Right lung (tissue), 10 donors: ENCODE measurements around the gene NR1H4. TPM values are rescaled to one million over a fixed set of nuclear protein-coding genes. Genes with fewer than 3 reads are reported as not detected.
"Not testable (repeated sequence)": the region's sequence is repeated elsewhere in the genome, so short reads cannot be mapped to it uniquely, and the experiment has no call there.

Experiments
- DNase-seq, 2 donors: peaks; one replicate each; pipeline ENCODE4 v3.0.0-alpha.2; 2013
- long read RNA-seq, 8 donors: transcript quantifications; one replicate each; lab custom pipeline, GENCODE V29; 2026
- polyA plus RNA-seq, 5 donors: library from polyadenylated mRNA; unstranded; fragments of 120-200 nt; gene quantifications; one replicate each; pipeline versions ENCODE4 v1.2.1 to v1.2.3, GENCODE V29; 2013; ENCODE audit warnings: inconsistent platforms in 1 of 5, low replicate concordance in 1 of 5; ENCODE audit not compliant: insufficient read length in 5 of 5, insufficient read depth in 1 of 5

NR1H4 gene
- polyA plus RNA-seq = under 1 TPM; 0.28 to 0.72 (median 0.40) TPM
- long read RNA-seq, donor 1 = 0 reads
- long read RNA-seq, donor 2 = 0 reads
- long read RNA-seq, donor 3 = 0 reads
- long read RNA-seq, donor 4 = 0 reads
- long read RNA-seq, donor 5 = 0 reads
- long read RNA-seq, donor 6 = 0 reads
- long read RNA-seq, donor 7 = 0 reads
- long read RNA-seq, donor 8 = 0 reads

- DNase-seq = peak; percentile 3 to 10
Observed at GRCh38 chr12:100473716-100474150, at the start of gene NR1H4. Gene NR1H4 (plus strand): TSS chr12:100473866. CDS start chr12:100493324, 19,458 bp downstream.

DNA sequence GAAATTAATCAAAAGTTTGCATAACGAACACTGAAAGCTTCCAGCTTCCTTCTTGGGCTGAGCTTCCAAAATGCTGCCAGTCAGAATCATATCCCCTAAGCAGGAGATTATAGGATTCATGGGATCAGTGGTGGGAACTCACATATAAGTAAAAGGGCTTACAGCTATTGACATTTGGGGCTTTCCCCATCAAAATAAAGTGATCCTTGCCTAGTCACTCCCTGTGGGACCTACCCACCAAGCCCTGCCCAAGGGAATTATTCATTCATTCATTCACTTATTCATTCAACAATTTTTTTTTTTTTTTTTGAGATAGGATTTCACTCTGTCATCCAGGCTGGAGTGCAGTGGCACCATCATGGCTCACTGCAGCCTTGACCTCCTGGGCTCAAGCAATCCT is 47.5 kb upstream of the NR1H4 start:
- no peak for DNase-seq

GRCh38 chr12:100427078-100427477 is 46.6 kb upstream of the NR1H4 start:
- DNase-seq = no peak

DNA sequence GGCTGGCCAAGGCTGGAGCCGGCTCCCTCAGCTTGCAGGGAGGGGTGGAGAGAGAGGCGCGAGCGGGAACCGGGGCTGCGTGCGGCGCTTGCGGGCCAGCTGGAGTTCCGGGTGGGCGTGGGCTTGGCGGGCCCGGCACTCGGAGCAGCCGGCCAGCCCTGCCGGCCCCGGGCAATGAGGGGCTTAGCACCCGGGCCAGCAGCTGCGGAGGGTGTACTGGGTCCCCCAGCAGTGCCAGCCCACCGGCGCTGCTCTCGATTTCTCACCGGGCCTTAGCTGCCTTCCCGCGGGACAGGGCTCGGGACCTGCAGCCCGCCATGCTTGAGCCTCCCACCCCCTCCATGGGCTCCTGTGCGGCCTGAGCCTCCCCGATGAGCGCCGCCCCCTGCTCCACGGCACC is 43.4 kb upstream of the NR1H4 start:
- DNase-seq = not testable (repeated sequence)

- no peak for DNase-seq
Observed at GRCh38 chr12:100433701-100434100, 40.0 kb upstream of the NR1H4 start.

GRCh38 chr12:100434177-100434576 is 39.5 kb upstream of the NR1H4 start:
- no peak for DNase-seq

GRCh38 chr12:100435957-100436356 is 37.7 kb upstream of the NR1H4 start:
- no peak for DNase-seq

DNA sequence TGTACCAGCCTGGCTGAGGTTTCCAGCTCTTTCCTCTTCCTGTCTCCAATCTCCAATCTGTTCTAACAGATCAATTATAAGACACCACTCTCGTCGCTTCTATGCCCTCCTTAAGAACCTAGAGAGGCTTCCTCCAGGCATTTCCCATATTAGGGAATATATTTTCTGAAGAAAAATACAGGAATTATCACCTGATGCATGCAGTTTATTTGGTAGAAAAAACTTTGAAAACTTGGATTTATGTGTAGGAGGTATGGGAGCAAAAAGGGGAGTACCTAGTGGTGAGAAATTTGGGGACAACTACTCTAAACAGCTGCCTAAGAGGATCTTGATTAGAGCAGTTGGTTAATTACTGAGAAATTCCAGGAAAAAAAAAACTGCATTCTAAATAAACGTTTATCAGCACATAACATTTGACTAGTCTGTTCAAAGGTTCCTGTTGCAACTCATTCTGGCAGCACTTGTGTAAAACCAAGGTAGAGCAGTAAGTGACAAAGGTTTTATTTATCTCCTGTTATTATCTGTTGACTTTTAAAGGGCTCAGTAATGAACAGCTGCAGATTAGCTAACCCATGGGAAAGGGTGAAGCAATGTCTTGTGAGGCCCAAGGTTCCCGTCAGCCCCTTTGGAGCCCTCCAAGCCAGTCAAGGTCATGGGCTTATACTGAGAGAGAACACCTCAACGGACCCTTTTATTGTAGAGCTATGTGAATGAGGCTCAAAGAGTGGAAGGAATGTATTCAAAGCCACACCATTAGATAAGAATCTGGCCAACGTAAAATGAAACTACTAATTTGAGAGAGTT is 36.4 kb upstream of the NR1H4 start:
- DNase-seq = no peak

DNA sequence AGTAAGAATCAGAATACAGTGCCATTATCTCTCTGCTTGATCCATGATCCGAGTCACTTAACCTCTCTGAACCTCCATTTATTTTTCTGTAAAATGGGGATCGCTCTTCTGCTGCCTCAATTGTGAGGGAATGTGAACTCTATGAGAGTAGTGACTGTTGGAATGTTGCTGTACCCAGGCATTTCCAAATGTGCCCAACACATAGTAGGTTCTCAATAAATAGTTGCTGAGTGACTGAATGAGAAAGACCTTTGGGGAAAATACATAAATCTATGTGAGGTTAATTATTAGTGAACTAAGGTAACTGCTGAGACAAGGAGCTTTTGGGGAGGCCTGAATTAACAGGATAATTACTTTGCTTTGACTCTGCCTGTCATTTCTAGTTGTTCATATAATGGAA is 33.9 kb upstream of the NR1H4 start:
- no peak for DNase-seq

- no peak for DNase-seq
Observed at GRCh38 chr12:100442403-100442802, 31.3 kb upstream of the NR1H4 start.

GRCh38 chr12:100443434-100443833 is 30.2 kb upstream of the NR1H4 start:
- no peak for DNase-seq

- no peak for DNase-seq
Observed at GRCh38 chr12:100445081-100445481, 28.6 kb upstream of the NR1H4 start.

GRCh38 chr12:100447381-100447780 is 26.3 kb upstream of the NR1H4 start:
- no peak for DNase-seq

- DNase-seq = no peak
Observed at GRCh38 chr12:100448656-100449055, 25.0 kb upstream of the NR1H4 start.

DNA sequence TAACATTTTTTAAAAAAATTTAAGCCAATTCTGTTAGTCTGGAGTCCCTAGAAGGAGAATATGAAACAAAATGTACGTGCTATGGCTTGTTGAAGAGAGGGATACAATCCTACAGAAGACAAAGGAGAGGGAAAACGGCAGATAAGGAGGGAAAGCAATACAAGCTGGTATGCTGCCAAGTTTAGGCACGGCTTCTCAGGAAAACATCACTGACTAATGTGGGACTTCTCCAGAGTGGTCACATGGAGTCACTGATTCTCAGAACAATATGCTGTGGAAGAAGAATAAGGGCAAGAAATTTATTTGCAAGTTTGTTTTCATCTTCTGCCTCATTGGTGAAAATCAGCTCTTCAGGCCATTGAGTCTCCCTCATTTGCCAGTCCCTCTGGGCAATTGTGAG is 22.9 kb upstream of the NR1H4 start:
- no peak for DNase-seq

DNA sequence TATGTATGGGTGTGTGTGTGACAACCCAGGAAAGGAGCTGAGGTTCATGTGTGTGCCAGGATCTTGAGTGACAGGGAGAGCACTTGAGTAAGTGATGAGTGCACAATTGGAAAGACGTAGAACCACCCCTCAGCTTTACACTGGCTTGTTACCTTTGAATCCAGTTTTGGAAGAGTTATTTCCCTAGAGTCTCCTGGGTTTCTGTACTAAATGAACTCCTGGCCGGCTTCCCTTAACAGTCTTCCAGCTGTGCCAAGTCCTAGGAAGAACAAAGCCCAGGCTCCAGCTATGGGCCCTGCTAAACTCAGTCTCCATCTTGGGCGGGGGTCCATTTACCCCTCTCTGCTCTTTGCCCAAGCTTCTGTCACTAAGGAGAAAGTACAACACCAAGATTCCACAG is 19.7 kb upstream of the NR1H4 start:
- no peak for DNase-seq

GRCh38 chr12:100455896-100456295 is 17.8 kb upstream of the NR1H4 start:
- no peak for DNase-seq

DNA sequence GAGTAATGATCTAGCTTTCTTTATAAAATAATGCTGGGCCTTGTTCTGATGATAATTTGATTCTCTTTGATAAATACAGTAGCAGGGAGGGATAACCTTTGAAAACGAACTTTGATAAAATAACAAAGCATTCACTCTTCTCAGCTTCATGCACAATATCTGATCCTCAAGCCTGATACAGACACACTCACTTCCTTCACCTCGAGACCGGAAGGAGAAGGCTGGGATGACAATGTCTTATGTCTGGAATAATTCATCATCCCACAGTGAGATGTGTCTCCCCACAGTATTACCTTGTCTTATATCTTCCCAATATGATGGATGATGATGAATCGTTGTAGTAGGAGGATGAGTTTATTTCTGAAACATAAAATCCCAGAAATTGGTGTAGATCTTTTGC is 15.5 kb upstream of the NR1H4 start:
- no peak for DNase-seq

- no peak for DNase-seq
Observed at GRCh38 chr12:100460702-100461101, 13.0 kb upstream of the NR1H4 start.

- no peak for DNase-seq
Observed at GRCh38 chr12:100461330-100461973, 12.2 kb upstream of the NR1H4 start.

GRCh38 chr12:100463661-100464060 is 10.0 kb upstream of the NR1H4 start:
- DNase-seq = no peak

GRCh38 chr12:100464529-100464928 is 9.1 kb upstream of the NR1H4 start:
- DNase-seq = no peak

GRCh38 chr12:100468126-100468525 is 5.5 kb upstream of the NR1H4 start:
- DNase-seq = no peak
